IPS-18c (cell line): ENCODE results near the gene NRM.
A peak's percentile ranks its signal among the peaks of the same experiment; 100 is the strongest.

Experiments
- H3K4me3 ChIP-seq: 2 replicates; pipeline ENCODE4 v1.7.0; 2013; ENCODE audit warnings: low read depth, mild to moderate bottlenecking, low read length, moderate library complexity; ENCODE audit not compliant: insufficient read depth
- H3K9me3 ChIP-seq: one replicate; pipeline ENCODE4 v1.6.1; 2013; ENCODE audit warnings: mild to moderate bottlenecking, low read length, moderate library complexity; ENCODE audit not compliant: control insufficient read depth, insufficient read depth

Gene NRM

GRCh38 chr6:30703011-30703410, 12.2 kb upstream of the NRM start:
- H3K4me3 ChIP-seq, result no peak overlapping the region

GRCh38 chr6:30700340-30700739, 9.6 kb upstream of the NRM start:
- Histone ChIP-seq H3K9me3 (no peaks in the 10 kb centered on the region), H3K4me3 (no peak overlapping the region)

More at GRCh38 chr6:30703011-30703410, 12.2 kb upstream of the NRM start:
- no peaks in the 10 kb centered on the region for H3K9me3 ChIP-seq

GRCh38 chr6:30696432-30696831, 5.6 kb upstream of the NRM start:
- H3K4me3 ChIP-seq, result no peak overlapping the region
- no peaks in the 10 kb centered on the region for H3K9me3 ChIP-seq

GRCh38 chr6:30691208-30691847, 544 bp upstream of the NRM start:
- H3K9me3 ChIP-seq, result no peaks in the 10 kb centered on the region
- peak overlapping the region; percentile 73; the same call in 1 of the 2 replicates for H3K4me3 ChIP-seq

GRCh38 chr6:30689985-30690384, 799 bp downstream of the NRM start:
- peak overlapping the region; percentile 73 for H3K4me3 ChIP-seq
- no peaks in the 10 kb centered on the region for H3K9me3 ChIP-seq

GRCh38 chr6:30689022-30689865, 1.5 kb downstream of the NRM start:
- 0 out of 2 replicates have a peak overlapping the region, but pooled peaks have one; percentile 15 for H3K4me3 ChIP-seq
- no peaks in the 10 kb centered on the region for H3K9me3 ChIP-seq

GRCh38 chr6:30688569-30688968, 2.2 kb downstream of the NRM start:
- Histone ChIP-seq H3K9me3 (peaks cover 2% of the 10 kb centered on the region), H3K4me3 (no peak overlapping the region)

- peak overlapping the region; percentile 86 for H3K4me3 ChIP-seq
- H3K9me3 ChIP-seq, result peaks cover 2% of the 10 kb centered on the region
Measured at GRCh38 chr6:30687659-30688431, 2.9 kb downstream of the NRM start.

- H3K9me3 ChIP-seq, result peaks cover 2% of the 10 kb centered on the region
- peak overlapping the region; percentile 86 for H3K4me3 ChIP-seq
Measured at GRCh38 chr6:30686908-30687658, 3.7 kb downstream of the NRM start.

- Histone ChIP-seq H3K9me3 (peaks cover 2% of the 10 kb centered on the region), H3K4me3 (peak within 1 kb of the TSS; percentile 86)
Measured at GRCh38 chr6:30686009-30686907, 4.5 kb downstream of the NRM start, which contains the start of gene PPP1R18. Gene PPP1R18 (minus strand): TSS chr6:30686645. CDS start chr6:30686018, 627 bp downstream.

GRCh38 chr6:30685157-30686008, 5.4 kb downstream of the NRM start:
- peaks cover 2% of the 10 kb centered on the region for H3K9me3 ChIP-seq
- peak overlapping the region; percentile 86; the same call in 1 of the 2 replicates for H3K4me3 ChIP-seq

GRCh38 chr6:30684386-30685156, 6.2 kb downstream of the NRM start:
- peak overlapping the region; percentile 34; the same call in 1 of the 2 replicates for H3K4me3 ChIP-seq
- H3K9me3 ChIP-seq, result peaks cover 2% of the 10 kb centered on the region

- H3K4me3 ChIP-seq, result peak overlapping the region; percentile 34
- peaks cover 2% of the 10 kb centered on the region for H3K9me3 ChIP-seq
Measured at GRCh38 chr6:30683980-30684338, 6.8 kb downstream of the NRM start.

- H3K9me3 ChIP-seq, result peaks cover 2% of the 10 kb centered on the region
- H3K4me3 ChIP-seq, result peak overlapping the region; percentile 34
Measured at GRCh38 chr6:30683183-30683979, 7.4 kb downstream of the NRM start.
